ENCODE results near the gene GGACT.

The GGACT gene

DNA sequence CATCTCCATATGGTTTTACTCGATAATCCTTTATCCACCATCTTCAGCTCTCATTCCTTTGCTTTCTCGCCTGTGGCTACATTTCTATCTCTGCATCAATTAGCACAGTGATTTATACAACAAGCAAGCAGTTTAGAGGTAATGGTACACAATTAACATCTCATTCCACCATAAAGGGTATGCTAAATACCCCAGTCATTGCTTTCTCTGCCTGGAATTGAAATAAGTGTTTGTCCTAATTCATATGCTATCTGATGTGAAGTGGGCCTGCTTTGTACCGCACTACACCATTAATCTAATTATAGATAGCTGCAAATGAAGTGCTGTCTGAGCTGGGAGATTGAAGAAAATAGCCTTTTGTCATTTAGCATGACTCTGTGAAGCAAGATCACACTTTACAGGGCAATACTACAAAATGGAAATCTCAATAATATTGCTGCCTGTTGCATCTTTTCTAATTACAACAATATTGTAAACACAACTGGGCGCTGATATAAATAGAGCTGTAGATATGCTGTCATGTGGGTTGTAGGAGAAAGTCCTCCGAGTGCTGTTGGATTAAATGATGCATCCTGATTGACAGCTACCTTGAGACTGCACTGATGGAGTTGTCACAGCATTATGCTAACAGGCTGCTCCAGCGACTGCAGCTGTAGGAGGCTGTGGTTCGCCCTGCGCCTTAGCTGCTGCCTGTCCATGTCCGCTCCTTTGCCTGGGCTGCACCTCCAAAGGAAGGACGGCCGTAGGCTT is 78.2 kb downstream of the GGACT start:
- no peak for DNase-seq

DNA sequence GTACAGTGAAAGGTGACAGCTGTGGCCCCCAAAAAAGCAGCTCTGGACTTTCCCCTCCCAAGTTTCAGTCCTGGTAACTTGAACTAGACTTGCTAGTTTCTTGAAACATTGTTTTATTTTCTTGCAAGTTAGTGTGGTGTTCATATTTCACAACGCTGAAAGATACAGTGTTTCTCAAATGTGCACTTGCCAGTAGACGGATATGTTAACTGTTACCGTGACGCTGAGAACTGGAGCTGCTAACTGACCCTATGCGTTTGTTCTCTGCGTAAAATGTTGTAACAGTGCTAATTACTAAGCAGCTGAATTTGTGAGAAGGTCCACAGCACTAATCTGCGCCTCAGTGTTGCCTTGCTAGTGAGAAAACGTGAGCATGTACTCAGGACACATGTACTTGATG is 79.6 kb downstream of the GGACT start:
- no peak for DNase-seq

- DNase-seq = no peak
These were observed 80.1 kb downstream of the GGACT start for GRCh38 chr13:100508455-100508854.

- no peak for DNase-seq
These were observed 81.8 kb downstream of the GGACT start for GRCh38 chr13:100506600-100507422.

DNA sequence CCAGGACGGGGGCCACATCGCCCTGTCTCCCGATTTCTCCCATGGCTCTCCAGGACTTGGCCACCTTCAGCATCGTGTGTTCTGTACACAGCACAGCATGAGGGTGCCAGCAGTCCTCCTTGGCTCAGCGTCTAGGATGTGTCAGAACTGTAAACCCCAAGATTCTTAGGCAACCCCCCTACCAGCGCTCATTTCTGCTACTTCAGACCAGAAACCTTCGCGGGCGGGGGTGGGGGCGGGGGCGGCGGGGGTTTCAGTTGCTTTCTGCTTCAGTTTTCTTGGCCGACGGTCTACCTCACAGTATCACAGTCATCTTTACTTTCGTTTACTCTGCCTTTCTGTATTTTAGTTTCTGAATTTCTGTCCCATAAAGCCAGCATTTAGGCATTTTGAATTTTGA is 82.4 kb downstream of the GGACT start:
- DNase-seq = no peak

DNA sequence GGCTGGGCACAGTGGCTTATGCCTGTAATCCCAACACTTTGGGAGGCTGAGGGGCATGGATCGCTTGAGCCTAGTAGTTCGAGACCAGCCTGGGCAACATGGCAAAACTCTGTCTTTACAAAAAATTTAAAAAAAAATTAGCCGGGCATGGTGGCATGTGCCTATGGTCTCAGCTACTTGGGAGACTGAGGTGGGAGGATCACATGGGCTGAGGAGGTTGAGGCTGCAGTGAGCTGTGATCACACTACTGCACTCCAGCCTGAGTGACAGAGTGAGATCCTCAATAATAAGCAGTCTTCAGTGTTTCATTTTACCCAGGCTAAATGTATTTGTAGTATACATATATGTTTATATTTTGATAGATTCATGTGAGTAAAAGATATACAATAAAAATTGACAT is 85.0 kb downstream of the GGACT start:
- DNase-seq = no peak

- no peak for DNase-seq
These were observed 86.1 kb downstream of the GGACT start for GRCh38 chr13:100502446-100502845.

DNA sequence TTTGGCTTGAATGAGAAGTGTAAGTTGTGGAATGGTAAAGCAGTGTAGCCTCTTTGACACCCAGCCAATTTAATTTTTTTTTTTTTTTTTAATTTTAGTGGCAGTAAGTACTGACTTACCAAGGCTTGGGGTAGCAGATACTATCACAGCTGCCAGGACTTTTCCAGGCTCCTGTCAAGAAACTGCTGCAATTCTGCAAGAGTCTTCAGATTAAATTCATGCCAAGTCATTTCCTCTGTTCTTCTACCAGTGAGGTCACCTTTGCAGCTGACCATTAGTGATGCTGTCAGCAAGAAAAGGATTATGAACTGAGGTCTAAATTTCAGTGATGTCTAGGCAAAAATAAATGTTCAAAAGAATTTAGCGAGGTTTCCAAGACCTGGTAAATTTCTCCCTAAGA is 91.2 kb downstream of the GGACT start:
- no peak for DNase-seq

DNA sequence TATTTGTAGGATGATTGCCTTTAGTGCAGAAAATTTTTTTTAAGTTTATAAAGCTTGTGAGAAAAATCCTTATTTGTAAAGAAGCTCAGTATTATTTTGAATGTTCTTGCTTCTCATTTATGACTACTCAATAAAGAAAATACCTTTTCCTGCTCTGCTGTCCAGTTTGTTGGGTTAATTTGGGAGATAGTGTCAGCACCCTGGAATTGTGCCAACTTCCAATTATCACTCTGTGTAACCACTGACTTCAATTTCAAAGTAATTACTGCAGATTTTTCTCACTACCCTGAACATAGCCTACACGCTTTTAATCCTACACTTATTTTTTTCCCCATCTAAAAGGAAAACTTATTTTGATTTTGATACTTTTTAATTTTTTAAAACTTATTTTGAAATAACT is 93.1 kb downstream of the GGACT start:
- DNase-seq = no peak

DNA sequence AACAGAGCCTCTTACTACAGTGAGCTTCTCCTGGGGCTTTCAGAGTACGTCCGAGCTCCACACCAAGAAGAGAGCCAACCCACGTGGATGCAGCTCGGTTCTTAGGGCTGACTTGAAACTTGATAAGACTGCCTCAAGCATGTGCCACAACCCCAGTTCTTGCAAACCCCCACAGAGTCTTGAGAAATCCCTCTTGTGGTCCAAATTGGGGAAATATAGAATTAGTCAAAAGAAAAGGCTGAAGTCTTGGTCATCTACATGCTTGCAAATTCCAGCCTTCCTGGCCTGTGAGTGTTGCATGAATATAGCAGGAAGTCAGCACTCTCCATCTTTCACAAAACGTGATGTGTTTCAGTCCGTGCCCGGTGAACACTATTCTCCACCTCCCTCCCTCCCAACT is 95.2 kb downstream of the GGACT start:
- no peak for DNase-seq

GRCh38 chr13:100491164-100491842 is 97.3 kb downstream of the GGACT start:
- DNase-seq = no peak

- no peak for DNase-seq
These were observed 97.9 kb downstream of the GGACT start for GRCh38 chr13:100490692-100491091.

DNA sequence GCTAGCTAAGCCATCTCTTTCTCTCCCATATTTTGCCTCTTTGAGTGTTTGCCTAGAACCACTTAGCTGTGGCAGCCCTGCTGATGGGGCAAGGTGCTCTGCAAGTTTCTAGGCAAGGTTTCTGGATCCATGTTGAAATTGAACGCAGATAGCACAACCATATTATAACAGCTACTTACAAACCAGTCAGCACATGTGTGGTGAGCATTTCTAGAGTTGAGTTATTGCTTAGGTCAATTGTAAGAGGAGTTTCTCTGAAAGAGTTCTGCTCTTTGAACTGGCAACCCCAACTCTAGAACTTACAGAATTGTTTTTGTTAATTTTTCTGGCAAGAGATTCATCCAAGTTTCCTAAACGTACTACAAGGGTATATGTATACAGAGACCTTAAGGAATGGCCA is 103.3 kb downstream of the GGACT start:
- no peak for DNase-seq

DNA sequence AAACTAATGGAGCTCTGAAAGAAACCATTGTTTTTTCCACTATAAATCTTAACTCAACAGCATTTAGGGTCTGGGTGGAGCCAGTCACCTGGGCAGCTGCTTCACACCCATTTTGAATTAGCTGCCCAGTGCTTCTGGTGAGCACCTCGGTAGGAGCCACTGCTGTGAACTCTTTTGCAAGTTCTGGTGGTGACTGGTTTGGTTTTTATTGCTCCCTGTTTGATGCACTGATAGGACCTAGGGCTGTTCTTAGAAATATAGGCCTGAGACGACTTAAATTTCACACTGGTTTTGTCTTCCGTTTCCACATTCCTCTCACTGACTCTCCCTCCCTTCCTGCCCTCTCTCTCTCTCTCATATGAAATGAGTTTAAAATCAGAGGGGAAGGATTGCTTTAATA is 103.9 kb downstream of the GGACT start:
- no peak for DNase-seq

DNA sequence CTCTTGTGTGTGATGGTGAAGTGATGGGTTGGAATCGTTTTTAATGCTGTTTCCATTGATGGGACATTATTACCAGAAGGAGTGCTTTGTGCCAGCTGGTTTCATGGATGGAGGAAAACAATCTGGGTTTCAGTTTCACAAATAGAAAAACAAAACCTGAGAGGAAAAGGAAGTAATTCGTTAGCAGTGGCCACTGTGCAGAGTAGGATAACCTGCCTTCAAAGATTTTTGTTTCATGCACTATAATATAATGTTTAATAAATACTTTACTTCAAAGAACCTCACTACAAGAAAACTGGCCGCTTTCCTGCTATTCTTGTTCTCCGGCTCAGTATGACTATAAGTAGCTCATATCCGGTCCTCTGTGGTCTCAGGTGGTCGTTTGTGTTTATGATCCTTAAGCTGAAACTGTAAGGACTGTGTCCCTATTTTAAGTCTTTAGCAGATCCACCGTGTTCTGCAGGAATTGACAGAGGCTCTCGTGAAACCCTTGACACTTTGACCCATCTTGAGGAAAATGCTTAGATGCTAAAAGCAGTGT is 104.7 kb downstream of the GGACT start:
- DNase-seq = no peak

DNA sequence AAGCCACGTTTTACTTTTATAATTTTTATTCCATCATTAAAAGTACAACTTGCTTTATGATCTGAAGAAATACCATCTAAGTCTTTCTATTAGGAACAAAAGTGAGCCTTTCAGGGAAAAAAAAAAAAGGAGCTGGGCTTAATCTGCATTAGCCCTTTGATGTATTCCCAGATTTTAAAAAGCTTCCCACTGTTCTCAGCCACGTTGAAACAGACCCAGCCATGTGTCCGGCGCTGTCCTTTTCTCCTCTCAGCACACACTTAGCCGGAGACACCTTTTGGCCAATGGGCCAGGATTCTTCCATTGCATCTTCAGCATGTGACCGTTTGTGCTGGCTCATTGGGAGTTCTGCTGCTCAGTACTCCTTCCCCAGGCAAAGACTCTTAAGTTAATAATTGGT is 105.5 kb downstream of the GGACT start:
- no peak for DNase-seq

DNA sequence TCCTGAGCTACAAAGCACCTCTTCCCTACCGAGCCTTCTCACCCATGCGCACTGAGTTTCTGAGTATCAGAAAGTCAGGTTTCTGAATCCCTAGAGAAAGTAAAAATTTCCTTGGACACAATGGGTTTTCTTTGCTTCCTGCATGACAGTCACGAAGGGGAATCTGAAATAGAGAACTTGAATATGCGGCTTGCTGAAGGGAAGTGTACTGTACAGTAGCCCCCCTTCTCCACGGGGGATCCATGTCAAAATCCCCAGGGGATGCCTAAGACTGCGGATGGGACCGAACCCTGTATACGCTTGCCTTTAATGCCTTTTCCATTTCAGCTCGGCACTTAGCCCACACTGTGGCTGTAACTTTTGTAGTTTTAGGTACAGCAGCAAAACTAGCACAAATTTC is 107.9 kb downstream of the GGACT start:
- no peak for DNase-seq

Data from 8988T (cell line).